NCI-H2107 (cell line): Measurements from ENCODE around the gene KCTD13.
A peak's percentile ranks its signal among the peaks of the same experiment; 100 is the strongest.
"Not testable (repeated sequence)": the region's sequence is repeated elsewhere in the genome, so short reads cannot be mapped to it uniquely, and the experiment has no call there.

Experiments used
- DNase-seq: peaks from one replicate; lab custom pipeline; 2025; lab: John Stamatoyannopoulos, UW

The KCTD13 gene

GRCh38 chr16:29906520-29907244 lies 19.3 kb downstream of the KCTD13 start:
- DNase-seq, result no peak

DNA sequence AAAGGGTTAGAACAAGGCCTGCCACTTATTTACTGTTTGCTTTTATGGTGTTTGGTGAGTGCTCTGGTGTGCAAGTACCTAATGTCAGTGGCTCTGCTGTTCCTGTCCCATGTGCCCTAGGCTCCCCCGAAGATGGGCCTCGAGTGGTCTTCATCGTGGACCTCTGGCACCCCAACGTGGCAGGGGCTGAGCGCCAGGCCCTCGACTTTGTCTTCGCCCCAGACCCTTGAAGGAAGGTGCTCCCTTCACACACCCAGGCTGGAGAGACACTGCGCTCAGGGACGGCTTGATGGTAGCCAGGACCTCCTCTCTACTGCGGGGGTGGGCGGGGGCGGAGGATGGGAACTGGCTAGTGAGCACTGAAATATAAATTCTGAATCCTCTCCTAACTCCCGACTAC lies 20.4 kb downstream of the KCTD13 start:
- no peak for DNase-seq

GRCh38 chr16:29904947-29905346 lies 21.1 kb downstream of the KCTD13 start:
- no peak for DNase-seq

GRCh38 chr16:29903590-29903989 lies 22.4 kb downstream of the KCTD13 start:
- DNase-seq, result no peak

- DNase-seq, result no peak
Measured at GRCh38 chr16:29901607-29901945, 24.4 kb downstream of the KCTD13 start.

- DNase-seq, result no peak
Measured at GRCh38 chr16:29900888-29901606, 25.0 kb downstream of the KCTD13 start.

DNA sequence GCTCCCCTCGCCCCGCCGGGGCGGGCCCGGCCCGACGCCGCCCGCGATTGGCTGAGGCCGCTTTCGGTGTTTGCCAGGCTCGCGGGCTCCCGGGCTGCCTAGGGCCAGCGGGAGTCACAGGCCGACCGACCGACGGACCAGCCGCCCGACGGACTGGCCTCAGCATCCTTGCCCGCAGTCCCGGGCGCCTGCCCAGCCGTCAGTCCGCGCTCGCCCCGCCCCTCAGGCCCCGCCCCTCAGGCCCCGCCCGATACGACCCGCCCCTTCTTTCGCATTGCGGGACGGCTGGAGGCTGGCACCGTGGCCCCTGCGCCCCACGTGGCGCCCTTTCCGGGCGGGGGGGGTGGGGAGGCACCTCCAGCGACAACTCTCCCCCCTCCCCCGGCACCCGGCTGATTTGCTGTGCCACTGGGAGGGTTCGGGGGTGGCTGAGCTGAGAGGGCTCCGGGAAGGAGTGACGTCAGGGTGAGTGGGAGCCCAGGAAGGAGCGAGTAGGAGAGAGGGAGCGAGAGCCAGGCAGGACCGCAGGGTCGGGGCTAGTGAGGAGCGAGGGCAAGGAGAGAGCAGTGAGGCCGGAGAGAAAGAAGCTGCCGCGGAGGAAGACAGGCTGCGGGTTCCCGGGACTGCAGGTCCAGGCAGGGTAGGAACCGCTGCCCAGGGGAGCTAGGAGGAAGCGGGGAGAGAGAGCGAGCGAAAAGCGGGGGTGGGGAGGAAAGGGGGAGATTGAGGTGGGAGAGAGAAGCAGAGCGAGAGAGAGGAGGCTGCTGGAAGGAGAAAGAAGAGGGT lies 25.7 kb downstream of the KCTD13 start, which contains the start of gene ASPHD1:
ASPHD1 (plus strand) TSS at position 387 of the 786 bp plus-strand sequence. CDS start 484 bp downstream, outside the sequence.
- peak; percentile 73 for DNase-seq

DNA sequence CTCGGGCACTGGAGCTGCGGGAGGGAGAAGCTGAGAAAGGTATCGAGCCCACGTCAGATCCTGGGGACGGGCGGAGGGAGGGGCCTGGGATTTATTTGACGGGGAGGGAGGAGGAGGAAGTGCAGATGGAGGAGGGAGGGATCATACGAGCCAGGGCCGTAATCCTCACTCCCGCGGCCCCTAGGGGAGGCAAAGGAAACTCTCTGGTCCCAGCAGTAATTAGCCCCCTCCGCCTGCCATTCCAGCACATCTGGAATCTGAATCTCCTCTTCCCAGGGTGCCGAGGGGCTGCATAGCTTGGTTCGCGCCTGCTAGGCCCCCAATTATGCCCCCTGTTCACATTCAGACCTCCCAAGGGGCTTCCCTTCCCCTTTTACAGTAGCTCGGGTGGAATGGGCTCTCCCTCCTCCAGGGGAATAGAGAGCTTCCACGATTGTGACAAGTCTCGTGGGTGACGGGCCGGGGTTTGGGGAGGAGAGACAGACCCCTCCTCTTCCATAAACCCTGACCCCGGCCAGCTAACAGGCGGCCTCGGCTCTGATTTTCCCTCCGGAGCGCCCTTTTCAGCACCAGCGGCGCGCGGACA lies 26.4 kb downstream of the KCTD13 start, which contains the start of gene SEZ6L2:
SEZ6L2 (minus strand) TSS at position 35 of the 586 bp plus-strand sequence. CDS start 531 bp downstream, outside the sequence.
- DNase-seq, result peak; percentile 89

- DNase-seq, result no peak
Measured at GRCh38 chr16:29898804-29899515, 27.1 kb downstream of the KCTD13 start.

GRCh38 chr16:29898135-29898803 lies 27.8 kb downstream of the KCTD13 start:
- DNase-seq, result no peak

- DNase-seq, result no peak
Measured at GRCh38 chr16:29897333-29897732, 28.7 kb downstream of the KCTD13 start.

DNA sequence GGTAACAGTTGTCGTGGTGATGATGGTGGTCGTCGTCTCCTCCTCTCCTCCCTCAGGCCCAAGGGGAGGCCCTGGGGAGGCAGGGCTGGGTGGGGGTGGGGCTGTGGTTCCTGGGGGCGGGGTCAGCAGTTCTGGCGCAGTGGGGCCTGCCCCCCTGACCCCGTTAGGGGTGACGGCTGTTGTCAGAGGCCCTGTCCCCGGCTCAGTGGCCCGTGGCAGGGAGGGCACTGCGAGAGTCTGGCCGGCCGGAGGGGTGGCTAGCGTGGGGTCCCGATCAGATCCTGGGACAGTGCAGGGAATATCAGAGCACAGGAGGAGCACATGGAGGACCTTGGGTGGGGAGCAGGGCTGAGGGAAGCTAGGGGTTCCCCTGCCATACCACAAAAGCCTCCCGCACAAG lies 29.2 kb downstream of the KCTD13 start:
- DNase-seq, result no peak

DNA sequence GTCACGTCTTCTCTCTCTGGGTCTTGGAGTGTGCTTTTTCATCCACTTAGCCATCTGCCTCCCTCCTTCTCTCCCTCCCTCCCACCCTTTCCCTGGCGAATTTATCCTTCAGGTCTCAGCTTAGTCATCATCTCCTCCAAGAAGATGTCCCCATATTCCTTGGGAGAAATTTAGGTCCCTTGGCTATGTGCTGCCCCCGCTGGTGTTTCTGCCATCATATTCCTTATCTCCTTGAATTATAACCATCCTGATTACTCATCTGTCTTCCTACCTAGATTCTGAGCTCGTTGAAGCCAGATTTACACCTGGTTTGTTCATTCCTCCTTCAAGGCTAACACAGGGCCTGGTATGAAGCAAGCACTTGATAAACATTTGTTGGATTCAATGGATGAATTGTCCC lies 31.7 kb downstream of the KCTD13 start:
- DNase-seq, result no peak

GRCh38 chr16:29893553-29893952 lies 32.5 kb downstream of the KCTD13 start:
- no peak for DNase-seq

DNA sequence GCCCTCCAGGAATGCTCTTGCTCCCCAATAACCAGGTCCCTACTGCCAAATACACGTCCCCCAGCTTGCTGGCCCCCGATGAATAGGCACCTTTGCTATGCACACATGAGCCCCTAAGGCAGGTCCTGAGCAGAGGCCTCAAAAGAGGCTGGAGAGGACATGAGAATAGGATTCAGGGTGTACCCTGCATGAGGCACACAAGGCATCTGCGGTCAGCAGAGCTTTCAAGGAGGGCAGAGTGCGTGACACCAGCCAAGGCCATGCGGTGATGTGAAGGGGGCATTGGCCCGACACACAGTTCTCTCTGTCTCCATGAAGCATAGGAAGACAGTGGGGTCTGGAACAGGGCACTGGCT lies 33.6 kb downstream of the KCTD13 start:
- no peak for DNase-seq

GRCh38 chr16:29891525-29892457 lies 34.2 kb downstream of the KCTD13 start:
- no peak for DNase-seq

GRCh38 chr16:29889372-29889771 lies 36.7 kb downstream of the KCTD13 start:
- not testable (repeated sequence) for DNase-seq

GRCh38 chr16:29883987-29884386 lies 42.0 kb downstream of the KCTD13 start:
- DNase-seq, result no peak

DNA sequence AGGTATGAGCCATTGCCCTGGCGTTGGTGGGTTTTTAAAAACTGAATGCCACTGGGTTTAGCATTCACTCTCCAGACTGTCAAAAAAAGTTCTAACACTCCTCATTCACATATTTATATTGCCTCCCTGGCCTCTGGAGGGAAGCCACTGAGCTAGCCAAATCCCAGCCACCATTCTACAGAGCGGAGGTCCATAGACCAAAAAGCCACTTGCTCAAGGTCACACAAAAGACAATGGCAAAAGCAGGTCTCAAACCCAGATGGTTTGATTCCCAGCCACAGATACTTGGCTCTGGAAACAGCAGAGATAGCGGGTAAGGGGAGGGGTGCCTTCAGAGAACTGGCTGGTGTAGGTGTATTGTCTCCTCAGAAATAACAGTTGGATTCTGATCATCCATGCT lies 45.0 kb downstream of the KCTD13 start:
- no peak for DNase-seq

DNA sequence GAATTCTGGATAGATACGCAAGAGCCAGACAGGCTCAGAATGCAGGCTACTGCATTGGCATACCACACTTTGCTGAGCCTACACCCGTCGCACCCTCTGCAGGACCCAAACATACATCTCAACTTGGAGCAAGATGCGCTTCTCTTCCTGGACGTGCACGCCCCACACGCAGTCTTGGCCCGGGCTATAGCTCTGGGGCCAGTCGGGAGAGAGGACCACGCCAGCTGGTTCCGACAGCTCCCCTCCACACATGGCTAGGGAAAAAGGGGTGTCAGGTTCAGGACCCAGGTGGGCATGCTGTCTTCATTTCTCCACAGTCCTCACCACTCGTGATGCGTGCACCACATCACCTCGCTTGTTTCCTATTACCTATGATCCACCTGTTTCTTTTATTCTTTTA lies 47.9 kb downstream of the KCTD13 start:
- DNase-seq, result no peak
